Right renal pelvis (tissue), 4 donors: ENCODE data around the gene NBEAL1. TPM values are rescaled to one million over a fixed set of nuclear protein-coding genes. Genes with fewer than 3 reads are reported as not detected.
A peak's percentile ranks its signal among the peaks of the same experiment; 100 is the strongest.
"Not testable (repeated sequence)": the region's sequence is repeated elsewhere in the genome, so short reads cannot be mapped to it uniquely, and the experiment has no call there.

Source experiments
- DNase-seq, 4 donors: peaks; one replicate each; pipeline ENCODE4 v3.0.0-alpha.2; 2013; ENCODE audit warnings: low read depth in 4 of 4, low spot score in 3 of 4, missing footprints in 1 of 4
- polyA plus RNA-seq, 4 donors: library from polyadenylated mRNA; unstranded; fragments of 120-200 nt; gene quantifications; one replicate each; pipeline ENCODE4 v1.2.1, GENCODE V29; 2013; ENCODE audit not compliant: insufficient read length in 4 of 4

The NBEAL1 gene
- polyA plus RNA-seq, 4 donors: 10.5 to 16.5 (median 13.0) TPM

DNA sequence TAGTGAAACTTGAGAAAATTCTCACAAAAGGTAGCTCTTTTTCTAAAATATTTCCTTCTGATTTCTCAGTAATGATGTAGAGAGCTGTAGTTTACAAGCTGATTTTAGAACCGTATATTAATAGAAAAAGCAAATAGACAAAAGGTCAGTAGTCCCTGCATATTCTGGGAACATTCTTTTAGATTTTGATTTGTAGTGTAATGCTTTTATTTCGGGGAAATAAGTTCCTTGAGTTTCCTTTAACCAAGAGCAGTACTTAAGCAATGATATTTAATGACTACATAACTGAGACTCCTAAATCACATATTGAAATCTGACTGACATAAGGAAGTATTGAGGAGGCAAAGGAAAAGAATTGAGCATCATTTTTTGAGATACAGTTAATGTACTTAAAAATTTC is 22.4 kb downstream of the NBEAL1 start:
- no peak for DNase-seq

DNA sequence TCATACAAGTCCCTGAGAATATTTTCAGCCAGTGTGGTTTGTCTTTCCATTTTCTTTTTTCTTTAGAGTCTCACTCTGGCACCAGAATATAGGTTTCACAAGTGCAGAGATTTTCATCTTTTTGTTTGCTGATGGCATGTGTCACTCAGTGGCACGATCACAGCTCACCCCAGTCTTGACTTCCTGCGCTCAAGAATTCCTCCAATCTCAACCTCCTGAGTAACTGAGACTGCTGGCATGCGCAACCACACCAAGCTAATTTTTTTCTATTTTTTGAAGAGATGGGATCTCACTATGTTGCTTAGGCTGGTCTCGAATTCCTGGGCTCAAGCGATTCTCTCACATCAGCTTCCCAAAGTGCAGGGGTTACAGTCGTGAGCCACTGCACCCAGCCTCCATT is 23.9 kb downstream of the NBEAL1 start:
- DNase-seq: no peak

DNA sequence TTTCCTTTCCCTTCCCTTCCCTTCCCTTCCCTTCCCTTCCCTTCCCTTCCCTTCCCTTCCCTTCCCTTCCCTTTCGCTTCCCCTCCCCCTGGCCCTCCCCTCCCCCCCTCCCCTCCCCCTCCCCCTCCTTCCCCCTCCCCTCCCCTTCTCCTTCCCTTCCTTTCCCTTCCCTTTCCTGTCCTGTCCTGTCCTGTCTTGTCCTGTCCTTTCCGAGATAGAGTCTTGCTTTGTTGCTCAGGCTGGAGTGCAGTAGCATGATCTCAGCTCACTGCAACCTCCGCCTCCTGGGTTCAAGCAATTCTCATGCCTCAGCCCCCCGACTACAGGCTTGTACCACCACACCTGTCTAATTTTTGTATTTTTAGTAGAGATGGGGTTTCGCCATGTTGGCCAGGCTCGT is 24.5 kb downstream of the NBEAL1 start:
- DNase-seq: not testable (repeated sequence)

DNA sequence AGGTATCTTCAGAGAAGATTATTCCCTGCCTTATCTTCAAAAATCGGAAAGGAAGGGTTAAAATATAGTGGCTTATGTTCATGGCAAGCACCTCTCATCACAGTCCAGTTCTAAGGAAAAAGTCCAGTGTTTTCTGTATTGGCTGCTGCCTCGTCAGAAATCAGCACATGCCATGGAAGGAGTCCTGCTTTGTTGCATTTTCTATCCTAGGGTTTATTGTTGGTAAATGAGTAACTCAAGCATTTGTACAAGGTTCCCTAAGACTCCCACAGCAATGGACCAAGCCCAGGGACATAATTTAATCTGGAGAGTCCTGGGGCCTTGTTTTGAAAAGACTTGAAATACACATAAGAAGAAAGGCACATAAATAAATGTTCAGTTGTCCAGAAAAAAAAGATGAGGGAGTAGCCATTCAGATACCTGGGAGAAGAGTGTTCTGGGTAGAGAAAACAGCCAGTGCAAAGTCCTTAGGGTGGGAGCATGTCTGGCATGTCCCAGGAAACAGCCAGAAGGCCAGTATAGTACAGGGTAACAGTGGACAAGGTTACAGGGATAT is 26.4 kb downstream of the NBEAL1 start:
- DNase-seq: no peak

DNA sequence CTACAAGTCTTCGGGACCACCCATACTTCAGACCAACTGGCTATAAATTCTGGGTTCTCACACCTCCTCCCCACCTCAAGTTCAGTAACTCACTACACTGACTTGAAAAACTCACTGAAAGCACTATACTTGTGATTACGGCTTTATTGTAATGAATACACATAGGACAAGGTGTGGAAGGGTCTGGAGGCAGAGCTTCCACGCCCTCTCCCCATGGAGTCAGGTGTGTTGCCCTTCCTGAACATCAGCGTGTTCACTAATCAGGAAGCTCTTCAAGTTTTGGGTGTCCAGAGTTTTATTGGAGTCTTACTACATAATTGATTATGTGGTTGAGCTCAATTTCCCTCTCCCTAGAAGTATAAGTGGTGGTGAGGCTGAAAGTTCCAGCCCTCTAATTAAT is 27.5 kb downstream of the NBEAL1 start:
- DNase-seq: no peak

DNA sequence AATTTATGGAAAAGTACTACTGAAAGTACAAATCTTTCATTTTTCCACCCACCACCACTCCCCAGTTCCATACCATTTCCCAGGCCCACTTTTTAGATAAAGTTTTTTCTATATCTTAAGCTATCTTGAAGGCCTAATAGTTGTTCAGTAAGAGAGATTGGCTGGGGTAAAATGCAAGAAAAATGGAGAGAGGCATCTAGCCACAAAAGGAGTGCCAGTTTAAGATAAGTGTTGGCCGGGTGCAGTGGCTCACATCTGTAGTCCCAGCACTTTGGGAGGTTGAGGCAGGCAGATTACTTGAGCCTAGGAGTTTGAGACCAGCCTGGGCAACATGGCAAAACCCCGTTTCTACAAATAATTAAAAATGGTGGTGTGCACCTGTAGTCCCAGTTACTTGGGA is 28.6 kb downstream of the NBEAL1 start:
- DNase-seq: no peak

DNA sequence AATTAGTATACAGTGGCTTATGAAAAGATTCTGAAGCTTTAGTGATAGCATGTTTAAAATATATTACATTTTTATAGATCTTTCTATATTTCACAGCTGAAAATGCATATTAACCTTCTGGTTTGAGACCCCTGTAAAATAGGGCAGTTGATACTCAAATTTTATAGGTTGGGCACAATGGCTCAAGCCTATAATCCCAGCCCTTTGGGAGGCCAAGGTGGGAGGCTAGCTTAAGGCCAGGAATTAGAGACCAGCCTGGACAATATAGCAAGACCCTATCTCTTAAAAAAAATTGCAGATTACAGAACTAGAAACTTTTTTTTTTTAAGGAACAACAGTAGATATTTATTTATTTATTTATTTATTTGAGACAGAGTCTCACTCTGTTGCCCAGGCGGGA is 31.2 kb downstream of the NBEAL1 start:
- DNase-seq: no peak

DNA sequence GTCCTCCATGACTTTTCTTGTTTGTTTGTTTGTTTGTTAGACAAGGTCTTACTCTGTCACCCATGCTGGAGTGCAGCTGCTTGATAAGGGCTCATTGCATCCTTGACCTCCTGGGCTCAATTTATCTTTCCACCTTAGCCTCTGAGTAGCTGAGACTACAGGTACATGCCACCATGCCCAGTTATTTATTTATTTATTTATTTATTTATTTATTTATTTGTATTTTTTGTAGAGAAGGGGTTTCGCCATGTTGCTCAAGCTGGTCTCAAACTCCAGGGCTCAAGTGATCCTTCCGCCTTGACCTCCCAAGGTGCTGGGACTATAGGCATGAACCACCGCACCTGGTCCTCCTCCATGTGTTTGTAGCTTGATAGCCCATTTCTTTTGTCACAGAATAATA is 37.9 kb downstream of the NBEAL1 start:
- DNase-seq: no peak

DNA sequence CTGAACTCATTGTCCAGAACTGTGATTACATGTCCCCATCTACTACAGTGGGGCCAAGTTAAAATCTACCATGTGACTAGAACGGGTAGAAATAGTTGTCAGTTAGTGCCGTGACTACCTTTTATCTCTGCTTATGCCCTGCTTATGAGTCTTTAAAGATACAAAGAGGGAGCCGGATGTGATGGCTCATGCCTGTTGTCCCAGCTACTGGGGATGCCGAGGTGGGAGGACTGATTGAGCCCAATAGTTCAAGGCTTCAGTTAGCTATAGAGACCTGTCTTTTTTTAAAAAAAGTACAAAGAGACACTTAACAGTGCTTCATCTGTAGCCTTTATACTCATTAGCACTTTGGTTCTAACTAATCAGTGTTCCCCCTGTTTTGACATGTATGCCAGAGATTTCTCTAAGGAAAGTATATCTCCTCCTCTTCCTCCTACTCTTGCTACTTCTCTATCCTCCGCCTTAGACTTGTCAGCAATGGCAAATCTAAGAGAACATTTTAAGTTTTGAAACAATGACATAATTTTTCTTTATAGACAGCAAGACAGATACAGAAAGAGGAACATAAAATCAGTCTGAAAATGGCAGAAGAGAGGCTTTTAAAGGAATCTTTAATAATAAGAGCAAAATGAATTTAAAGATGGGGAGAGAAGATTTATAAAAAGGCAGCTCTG is 45.0 kb downstream of the NBEAL1 start:
- no peak for DNase-seq

DNA sequence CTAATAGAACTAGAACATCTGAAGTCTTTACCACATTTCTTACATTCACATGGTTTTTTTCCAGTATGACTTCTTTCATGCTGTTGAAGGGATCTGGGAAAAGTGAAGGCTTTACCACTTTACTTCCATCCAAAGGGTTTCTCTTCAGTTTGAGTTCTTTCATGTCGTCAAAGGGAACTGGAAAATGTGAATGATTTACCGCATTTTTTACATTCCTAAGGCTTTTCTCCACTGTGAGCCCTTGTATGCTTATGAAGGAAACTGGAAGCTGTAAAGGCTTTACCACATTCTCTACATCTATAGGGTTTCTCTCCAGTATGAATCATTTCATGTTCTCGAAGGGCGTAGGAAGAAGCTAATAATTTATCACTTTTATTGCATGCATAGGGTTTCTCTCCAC is 46.7 kb downstream of the NBEAL1 start:
- DNase-seq: peak in 3 of 4 donors; percentile 33 to 48 (median 48)

DNA sequence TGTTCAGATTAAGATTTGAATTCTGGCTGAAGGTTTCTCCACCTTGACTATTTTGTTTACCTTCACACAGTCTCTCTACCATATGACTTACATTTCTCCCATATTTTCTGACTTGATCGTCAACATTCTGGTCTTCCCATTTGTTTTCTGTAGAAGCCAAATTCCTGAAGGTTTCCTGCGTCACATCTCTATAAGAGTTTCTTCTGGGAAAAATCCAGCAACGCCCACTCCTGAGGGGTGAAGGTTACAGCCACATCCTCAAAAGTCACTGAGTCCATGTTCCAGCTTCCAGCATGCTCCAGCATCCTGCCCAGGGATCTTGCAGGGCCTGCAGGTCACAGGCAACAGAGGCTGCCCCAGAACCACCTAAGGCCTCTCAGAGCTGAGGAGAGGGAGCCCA is 47.5 kb downstream of the NBEAL1 start:
- no peak for DNase-seq

DNA sequence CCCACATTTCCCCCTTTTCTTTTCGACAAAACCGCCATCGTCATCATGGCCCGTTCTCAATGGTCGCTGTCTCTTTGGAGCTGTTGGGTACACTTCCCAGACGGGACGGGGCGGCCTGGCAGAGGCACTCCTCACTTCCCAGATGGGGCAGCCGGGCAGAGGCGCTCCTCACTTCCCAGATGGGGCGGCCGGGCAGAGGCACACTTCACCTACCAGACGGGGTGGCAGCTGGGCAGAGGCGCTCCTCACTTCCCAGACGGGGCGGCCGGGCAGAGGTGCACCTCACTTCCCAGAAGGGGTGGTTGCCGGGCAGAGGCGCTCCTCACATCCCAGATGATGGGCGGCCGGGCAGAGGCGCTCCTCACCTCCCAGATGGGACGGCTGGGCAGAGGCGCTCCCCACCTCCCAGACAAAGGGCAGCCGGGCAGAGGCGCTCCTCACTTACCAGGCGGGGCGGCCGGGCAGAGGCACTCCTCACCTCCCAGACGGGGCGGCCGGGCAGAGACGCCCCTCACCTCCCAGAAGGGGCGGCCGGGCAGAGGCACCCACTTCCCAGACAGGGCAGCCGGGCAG is 51.9 kb downstream of the NBEAL1 start:
- not testable (repeated sequence) for DNase-seq

DNA sequence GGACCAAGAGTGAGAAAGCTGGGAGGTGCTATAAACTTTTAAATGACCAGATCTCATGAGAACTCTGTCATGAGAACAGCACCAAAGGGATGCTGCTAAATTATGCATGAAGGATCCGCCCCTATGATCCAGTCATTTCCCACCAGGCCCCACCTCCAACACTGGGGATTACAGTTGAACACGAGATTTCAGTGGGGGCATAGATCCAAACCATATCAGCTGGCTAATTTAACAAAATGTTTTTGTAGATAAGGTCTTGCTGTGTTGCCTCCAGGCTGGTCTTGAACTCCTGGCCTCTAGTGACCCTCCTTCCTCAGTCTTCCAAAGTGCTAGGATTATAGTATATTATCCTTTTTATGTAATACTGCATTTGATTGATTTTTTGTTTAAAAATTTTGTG is 56.0 kb downstream of the NBEAL1 start:
- DNase-seq: no peak

DNA sequence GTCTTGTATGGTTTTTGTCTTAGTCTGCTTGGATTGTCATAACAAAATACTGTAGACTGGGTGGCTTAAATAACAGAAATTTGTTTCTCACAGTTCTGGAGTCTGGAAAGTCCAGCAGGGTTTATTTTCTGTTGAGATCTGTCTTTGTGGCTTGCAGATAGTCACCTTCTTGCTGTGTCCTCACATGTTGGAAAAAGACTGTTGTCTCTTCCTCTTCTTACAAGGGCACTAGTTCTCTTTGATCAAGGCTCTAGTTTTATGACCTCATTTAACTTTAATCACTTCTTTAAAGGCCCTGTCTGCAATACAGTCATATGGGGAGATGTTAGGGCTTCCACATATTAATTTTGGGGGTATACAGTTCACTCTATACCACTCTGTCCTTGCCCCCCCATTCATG is 56.5 kb downstream of the NBEAL1 start:
- no peak for DNase-seq

DNA sequence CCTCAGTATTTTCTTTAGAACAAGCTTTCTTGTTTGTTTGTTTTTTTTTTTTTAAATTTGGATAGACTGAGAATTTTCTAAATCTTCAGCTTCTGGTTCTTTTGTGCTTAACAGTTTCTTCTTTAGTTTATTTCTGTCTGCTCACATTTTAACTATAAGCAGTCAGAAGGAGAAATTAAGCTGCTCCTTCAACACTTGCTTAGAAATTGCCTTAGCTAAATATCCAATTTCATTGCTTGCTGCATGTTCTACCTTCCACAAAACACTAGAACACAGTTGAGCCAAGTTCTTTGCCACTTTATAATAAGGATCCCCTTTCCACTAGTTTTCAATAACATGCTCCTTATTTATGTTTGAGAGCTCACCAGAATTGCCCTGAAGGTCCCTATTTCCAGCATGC is 57.7 kb downstream of the NBEAL1 start:
- no peak for DNase-seq

DNA sequence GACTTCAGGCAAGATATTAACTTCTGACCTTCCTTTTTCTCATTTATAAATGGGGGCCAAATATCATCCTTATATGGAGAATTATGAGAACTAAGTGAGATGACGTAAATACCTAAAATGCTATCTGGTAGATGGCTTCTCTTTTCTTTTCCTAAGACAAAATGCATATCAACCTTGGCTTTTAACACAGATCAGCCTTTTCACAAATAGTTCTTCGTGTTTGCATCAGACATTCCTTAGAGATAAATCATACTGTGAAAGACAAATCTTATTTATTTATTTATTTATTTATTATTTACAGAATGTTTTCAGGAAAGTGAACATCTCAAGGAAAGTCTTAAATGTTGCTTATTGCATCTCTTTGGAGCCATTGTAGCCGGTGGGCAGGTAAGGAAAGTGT is 62.8 kb downstream of the NBEAL1 start:
- no peak for DNase-seq

DNA sequence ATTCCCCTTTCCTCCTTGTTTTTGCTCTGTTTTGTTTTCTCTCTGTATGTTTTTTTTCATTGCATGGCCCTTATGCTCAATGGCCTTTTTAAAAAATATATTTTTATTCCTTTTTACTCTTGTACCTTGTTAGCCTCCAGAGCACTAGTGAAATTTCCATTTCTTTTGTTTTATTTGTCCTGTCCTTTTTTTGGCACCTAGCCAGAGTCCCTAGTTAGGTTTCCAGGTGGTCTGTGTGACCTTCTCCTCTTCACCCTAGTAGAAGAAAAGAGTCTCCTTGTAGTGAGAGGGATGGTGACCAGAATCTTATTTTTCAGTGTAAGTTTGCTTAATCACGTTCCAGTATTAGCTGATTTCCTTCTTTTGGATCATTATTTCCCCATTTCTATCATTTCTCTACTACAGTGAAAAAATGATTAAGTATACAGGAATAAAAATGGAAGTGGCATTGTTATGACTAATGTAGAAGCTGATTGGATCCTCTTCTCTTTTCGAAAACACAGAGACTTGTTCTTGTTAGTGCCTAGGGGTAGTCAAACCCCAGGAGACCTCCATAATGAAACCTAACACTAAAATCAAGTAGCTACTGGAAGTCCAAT is 65.9 kb downstream of the NBEAL1 start:
- DNase-seq: no peak

DNA sequence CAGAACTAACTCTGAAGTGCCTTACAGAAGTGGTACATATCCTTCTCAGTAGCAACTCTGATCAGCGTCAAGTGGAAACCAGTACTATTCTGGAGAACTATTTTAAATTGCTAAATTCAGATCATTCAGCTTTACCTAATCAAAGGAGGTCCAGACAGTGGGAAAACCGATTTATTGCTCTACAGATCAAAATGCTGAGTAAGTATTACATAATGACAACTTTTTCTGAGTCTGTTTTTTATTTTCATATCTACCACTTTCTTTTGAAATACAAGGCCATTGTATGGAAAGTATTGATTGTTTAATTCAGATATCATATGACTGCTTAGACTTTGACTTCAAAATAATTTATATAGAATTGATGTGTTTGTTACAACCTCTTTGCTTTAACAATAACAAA is 68.7 kb downstream of the NBEAL1 start:
- no peak for DNase-seq

DNA sequence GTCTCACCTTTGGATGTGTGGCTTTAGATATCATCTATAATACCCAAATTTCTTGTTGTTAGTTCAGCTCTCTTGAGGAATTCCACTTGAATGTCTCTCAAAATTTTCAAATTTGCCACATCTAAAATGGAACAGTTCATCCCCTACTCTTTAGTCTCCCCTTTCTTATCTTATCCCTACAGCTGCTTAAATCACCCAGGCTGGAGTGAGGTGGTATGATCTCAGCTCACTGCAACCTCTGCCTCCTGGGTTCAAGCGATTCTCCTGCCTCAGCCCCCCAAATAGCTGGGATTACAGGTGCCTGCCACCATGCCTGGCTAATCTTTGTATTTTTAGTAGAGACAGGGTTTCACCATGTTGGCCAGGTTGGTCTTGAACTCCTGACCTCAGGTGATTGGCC is 71.7 kb downstream of the NBEAL1 start:
- DNase-seq: not testable (repeated sequence)

DNA sequence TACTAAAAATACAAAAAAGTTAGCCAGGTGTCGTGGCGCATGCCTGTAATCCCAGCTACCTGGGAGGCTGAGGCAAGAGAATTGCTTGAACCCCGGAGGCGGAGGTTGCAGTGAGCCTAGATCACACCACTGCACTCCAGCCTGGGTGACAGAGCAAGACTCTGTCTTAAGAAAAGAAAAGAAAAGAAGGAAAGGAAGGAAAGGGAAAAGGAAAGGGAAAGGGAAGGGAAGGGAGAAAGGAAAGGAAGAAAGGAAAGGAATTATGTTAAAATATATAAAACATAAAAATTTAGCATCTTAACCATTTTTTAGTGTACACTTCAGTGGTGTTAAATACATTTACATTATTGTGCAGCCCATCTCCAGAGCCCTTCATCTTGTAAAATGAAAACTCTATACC is 76.0 kb downstream of the NBEAL1 start:
- not testable (repeated sequence) for DNase-seq

DNA sequence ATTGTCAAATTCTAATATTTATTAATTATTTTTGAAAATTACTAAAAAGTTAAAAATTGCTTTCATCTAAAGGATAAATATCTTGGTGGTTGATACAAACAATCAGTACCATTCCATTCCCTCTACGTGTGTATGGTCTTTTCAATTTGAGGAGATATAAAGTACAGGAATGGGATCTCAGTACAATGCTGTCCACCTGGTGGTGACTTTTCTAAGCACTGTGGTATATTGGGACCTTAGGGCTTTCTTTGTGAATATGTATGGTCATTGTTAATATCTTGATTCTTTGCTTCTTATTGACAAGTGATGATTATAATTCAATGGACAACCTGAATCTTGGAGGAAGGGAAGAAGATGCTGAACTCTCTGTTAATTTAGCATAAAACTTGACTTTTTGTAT is 83.1 kb downstream of the NBEAL1 start:
- no peak for DNase-seq

DNA sequence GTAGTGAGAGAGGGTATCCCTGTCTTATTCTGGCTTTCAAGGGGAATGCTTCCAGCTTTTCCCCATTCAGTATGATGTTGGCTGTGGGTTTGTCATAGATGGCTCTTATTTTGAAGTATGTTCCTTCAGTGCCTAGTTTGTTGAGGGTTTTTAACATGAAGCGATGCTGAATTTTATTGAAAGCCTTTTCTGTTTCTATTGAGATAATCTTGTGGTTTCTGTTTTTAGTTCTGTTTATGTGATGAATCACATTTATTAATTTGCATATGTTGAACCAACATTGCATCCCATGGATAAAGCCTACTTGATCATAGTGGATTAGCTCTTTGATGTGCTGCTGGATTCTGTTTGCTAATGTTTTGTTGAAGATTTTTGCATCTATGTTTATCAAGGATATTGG is 87.7 kb downstream of the NBEAL1 start:
- not testable (repeated sequence) for DNase-seq
